Measurements from ENCODE around the gene RB1.

The RB1 gene

GRCh38 chr13:48457578-48458242 is 154.2 kb downstream of the RB1 start:
- no peak for DNase-seq

DNA sequence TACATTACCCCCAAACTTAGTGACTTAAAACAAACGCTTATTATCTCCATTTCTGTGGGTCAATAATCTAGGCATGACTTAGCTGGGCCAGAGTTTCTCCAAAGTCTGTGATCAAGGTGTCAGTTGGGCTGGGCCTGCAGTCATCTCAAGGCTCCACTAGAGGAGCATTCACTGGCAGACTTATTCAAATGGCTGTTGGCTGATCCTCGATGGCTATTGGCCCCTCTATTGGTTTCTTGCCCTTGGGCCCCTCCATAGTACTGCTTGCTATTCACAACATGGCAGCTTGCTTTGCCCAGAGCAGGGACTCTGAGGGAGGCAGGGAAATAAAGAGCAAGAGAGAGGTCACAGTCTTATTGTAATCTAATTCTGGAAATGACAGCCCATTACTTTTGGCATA is 171.7 kb downstream of the RB1 start:
- DNase-seq = no peak

- DNase-seq = peak; percentile 10
Observed at GRCh38 chr13:48476215-48476614, 172.7 kb downstream of the RB1 start.

- DNase-seq = no peak
Observed at GRCh38 chr13:48476686-48477085, 173.1 kb downstream of the RB1 start.

DNA sequence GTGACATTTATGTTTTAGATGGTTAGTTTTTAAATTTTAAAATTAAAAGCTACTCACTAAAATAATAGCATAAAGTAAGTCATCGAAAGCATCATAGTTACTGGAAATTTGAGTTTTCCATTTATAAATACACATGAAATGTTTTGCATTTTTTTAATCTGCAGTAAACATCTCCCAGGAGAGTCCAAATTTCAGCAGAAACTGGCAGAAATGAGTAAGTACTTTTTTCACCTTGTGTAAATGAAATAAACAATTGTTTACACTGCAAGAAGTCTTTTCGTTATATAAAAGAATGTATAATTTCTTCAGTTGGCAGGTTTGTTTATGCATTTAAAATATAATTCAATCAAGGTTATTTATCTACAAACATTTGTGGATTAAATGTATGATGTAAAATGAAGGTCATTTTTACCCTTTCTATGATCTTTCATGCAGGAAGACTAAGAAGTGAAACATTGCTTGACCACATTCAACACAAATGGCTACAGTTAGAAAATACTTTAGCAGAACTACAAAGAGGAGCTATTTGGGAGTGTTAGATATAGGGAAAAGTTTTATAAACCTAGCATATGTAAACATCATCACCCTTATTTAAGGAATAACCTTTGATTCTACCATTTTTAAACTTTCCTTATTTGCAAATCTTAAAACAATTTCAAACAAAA is 173.8 kb downstream of the RB1 start:
- DNase-seq = no peak

GRCh38 chr13:48478391-48478790 is 174.8 kb downstream of the RB1 start:
- no peak for DNase-seq

- DNase-seq = no peak
Observed at GRCh38 chr13:48483575-48483974, 180.0 kb downstream of the RB1 start.

DNA sequence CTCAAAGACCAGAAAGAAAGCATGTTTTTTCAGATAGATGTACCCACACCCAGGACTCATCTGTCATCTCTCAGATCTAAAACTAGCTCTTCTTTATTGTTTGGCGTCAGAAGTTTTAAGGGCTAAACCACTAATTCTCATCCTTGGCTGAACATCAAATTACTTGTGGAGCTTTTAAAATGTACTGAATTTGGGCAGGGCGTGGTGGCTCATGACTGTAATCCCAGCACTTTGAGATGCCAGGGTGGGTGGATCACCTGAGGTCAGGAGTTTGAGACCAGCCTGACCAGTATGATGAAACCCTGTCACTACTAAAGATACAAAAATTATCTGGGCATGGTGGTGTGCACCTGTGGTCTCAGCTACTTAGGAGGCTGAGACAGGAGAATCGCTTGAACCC is 181.9 kb downstream of the RB1 start:
- no peak for DNase-seq

- DNase-seq = no peak
Observed at GRCh38 chr13:48486362-48486761, 182.8 kb downstream of the RB1 start.

- no peak for DNase-seq
Observed at GRCh38 chr13:48486836-48487235, 183.3 kb downstream of the RB1 start.

GRCh38 chr13:48487968-48488367 is 184.4 kb downstream of the RB1 start:
- no peak for DNase-seq

DNA sequence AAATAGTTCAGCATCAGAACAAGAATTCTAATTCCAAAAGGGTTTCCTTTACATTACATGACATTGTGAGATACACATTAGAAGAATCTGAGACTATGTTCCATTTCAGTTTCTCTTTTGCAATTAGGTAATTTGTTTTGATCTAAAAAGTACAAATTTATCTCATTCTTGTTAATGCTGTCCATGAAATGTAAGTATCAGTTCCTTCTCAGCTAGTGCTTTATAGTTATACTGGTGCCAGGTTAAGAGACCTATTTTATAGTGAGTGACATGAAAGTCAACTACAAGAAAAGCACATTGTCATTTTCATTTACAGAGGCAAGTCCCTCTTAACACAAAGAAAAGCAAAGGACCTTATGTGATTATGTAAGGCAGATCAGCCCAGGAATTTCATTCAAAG is 185.4 kb downstream of the RB1 start:
- DNase-seq = peak; percentile 15

GRCh38 chr13:48489666-48490065 is 186.1 kb downstream of the RB1 start:
- DNase-seq = peak; percentile 35

- no peak for DNase-seq
Observed at GRCh38 chr13:48490241-48490640, 186.7 kb downstream of the RB1 start.

- DNase-seq = peak; percentile 34
Observed at GRCh38 chr13:48491423-48492095, 188.0 kb downstream of the RB1 start.

DNA sequence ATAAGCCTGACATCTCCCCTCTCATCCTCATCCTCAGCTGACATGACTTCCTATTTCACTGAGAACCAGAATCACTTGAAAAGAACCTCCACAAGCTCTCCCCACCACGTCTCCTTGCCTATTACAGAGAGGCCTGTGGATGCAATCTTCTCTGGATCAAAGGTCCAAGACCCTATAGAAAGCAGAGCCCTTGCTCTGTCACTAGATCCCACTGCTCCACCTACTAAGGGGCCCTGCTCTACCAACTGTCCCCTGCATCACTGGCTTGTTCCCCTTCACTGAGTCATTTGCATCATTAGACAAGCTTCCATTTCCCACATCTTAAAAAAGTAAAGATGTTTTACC is 188.5 kb downstream of the RB1 start:
- DNase-seq = no peak

- DNase-seq = peak; percentile 94
Observed at GRCh38 chr13:48492470-48493065, 189.0 kb downstream of the RB1 start.

DNA sequence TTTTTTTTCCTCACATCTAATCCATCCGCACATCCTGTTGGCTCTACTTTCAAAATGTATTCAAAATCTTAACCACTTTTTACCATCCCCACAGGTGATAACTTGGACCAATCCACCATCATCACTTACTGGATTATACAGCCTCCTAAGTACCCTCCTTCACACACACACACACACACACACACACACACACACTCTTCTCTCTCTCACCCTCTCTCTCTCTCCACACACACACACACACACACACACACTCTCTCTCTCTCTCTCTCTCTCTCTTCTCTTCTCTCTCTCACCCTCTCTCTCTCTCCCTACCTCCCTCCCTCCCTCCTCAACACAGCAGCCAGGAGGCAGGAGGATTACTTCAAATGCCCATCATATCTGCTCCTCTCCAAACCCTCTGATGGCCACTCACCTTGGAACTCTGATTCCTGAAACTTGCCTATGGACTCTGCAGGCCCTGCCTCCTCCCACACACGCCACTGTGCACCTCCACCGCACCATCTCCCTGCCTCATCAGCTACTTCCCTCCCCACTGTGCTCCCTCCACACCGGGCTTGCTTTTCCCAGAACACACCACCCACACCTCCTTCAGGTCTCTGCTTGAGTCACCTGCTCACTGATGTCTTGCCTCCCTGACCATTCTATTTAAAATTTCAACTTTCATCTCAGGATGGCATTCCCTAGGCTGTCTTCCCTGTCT is 189.7 kb downstream of the RB1 start:
- DNase-seq = peak; percentile 47

DNA sequence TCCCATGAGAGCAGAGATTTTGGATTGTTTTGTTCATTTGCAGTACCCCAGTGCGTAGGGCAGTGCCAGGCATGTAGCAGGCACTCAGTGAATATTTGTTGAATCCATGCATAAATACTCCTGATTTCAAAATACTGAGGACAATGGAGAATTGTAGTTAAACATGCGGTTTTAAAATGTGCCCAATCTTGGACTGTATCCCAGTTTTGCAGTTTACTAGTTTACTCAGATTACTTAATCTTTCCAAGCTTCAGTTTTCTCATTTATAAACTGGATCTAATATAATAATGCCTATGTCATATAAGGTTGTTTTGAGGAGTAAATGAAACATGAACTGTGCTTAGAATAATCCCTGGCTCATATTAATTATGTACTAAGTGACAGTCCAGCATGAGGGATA is 190.3 kb downstream of the RB1 start:
- DNase-seq = no peak

DNA sequence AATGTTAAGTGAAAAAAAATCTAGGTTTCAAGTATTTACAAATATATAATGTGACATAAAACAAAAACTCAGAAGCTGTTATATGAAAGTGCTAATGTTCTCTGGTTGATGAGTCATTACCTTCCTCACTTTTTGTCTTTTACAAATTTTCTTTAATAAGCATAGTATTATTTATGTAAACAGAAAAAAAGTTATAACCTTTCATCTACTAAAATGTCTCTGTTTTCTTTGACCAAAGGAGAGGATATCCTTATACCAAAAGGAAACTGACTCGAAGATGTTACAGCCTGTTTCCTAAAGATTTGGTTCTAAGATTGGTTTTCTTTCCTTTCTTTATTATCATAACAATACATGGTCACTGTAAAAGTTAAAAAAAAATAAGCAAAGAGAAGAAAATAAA is 191.3 kb downstream of the RB1 start:
- DNase-seq = no peak

GRCh38 chr13:48496271-48497161 is 193.0 kb downstream of the RB1 start:
- no peak for DNase-seq

DNA sequence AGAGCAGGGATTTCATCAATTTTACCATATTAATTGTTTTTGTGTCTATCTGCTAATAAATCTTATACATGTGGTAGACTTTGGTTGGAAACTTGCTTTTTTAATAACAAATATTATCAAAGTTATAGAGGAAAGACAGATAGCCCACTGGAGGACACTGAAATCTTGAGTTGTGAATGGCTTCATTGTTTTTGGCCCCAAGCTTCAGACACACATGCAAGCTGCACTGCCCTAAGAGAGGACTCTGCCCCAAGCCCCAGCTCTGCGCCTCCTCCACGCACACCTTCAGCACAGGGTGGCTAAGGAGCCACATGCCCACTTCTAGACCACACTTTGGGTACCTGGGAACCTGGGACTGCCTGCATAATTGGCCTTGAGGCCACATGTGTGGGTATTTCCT is 194.1 kb downstream of the RB1 start:
- DNase-seq = no peak

All from OCI-M1 (cell line).